ENCODE data around the gene VWA2.
"Not testable (repeated sequence)": the region's sequence is repeated elsewhere in the genome, so short reads cannot be mapped to it uniquely, and the experiment has no call there.

VWA2 gene

DNA sequence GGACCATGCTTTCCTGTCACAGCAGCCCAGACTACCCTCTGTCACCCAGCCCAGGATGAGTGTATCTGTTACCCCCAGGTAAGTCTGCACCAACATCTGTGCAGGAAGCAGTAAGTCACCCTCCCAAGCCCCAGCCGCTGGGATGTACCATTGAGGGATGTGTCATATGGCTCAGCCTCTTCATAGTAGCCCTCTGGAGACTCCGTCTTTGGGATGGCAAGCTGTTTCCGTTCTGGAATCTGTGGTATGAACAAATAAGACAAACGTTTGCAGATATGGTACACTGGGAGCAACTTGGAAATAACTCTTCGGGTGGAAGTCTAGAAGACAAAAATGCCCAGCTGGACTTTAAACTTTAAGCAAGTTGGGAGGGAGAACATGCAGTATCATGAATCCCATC is 84.0 kb downstream of the VWA2 start:
- no peak for DNase-seq

DNA sequence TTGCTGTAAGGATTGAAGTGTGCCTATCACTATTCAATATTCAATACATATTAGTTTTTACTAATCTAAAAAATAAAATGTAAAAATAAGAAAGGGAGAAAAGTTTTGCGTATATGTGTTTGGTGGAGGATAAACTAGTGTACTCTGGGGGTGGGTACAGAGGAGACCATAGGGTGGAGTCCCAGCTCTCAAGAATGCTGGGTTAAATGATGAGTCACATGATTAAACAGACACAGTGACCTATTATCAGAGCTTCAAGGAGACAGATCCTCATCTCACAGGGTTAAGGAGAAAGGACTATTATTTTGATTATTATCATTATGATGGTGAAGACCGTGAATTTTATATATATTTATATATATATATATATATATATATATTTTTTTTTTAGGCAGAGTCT is 87.7 kb downstream of the VWA2 start:
- DNase-seq = no peak

DNA sequence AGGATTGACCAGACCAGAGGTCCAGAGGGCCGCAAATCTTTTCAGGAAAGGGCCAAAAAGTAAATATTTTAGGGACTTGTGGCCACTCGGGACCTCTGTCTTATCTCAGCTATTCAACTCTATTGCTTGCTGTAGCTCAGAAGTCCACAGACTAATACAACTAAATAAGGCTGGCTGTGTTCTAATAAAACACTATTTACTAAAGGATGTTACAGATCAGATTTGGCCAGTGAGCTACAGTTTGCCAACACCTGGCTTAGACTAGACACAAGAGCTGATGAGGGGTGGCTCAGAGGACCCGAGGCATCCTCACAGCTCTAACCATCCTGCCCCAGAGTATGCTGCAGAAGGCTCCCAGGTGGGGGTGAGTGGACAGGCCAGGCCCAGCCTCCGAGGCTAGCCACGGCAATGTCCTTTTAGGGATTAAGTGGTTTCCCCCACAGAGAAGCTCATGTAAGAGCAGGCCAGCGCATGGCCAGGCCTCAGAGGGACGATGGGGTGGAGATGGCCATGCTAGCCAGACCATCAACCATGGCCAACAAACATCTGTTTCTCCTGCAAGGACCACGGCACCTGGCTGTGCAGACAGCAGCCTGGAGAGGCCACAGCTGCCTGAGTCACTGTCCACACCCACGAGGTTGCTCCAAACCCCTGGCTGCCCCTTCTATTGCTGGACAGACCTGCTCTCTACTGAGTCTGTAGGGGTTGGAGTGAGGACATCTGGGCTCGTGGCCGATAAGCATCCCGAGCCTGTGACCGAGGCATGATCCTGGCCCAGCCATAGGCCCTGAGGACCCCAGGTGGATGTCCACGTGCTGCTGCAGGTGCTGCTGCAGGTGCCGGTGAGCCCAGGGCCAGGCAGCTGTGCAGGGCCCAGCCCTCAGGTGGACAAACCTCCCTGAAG is 88.7 kb downstream of the VWA2 start:
- DNase-seq = no peak

DNA sequence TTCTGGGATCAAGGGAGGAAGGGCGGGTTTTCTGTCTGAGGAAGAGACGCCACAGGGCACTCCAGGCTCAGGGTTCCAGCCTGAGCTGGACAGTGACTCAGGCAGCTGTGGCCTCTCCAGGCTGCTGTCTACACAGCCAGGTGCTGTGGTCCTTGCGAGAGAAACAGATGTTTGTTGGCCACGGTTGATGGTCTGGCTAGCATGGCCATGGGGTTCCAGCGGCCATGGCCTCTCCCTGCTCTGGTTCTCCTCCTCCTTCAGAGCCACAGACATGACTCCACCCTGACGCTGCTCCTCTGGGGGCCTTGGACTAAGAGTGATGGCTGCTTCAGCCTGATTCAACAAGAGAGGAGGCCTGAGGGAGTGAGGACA is 89.4 kb downstream of the VWA2 start:
- DNase-seq = no peak

DNA sequence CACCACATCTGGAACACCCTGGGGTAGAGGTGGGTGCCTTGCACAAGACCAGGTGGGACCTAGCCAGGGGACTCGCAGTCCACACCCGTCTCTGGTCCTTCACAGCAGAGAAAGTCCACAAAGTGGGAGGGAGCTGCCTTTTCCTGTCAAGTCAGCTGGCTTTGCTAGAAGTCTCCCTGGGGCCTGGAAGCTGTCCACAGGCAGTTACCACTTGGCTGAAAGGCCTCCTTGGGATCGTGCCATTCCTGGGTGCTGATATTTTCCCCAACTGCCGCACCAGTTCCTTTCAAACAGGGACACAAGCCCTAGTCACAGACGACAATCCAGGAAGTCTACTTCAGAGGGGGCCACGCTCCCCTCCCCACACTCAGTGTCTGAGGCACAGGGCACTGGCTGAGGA is 89.8 kb downstream of the VWA2 start:
- no peak for DNase-seq

DNA sequence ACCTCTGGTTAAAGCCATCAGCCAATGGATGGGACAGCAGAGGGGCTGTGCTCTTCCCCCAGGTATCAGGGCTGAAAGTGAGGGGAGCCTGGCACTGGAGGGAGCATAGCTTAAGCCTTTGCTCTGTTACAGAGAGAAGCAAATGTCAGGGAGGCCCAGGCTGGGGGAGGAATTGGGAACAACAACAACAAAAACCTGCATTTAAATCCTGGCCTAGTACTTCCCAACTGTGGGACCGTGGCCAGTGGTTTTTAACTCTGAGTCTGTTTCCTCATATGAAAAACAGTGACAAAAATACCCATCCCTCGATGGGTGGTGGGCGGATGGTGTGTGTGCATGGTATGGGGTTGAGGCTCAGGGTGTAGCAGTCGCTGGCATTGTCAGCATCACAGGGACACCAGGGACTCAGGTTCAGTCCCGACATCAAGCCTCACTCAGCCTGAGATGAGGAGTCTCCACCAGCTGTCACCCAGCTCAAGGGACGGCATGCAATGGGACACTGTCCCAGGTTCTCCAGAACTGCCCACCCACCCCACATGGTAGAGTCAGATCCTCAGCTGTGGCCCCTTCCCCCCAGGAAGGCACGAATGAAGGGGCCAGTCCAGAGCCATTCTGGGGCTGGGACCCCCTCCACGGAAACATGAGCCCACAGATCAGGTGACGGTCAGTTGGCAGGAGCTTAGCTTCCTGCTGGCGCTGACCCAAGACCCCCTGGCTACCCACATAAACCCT is 90.7 kb downstream of the VWA2 start:
- DNase-seq = no peak

DNA sequence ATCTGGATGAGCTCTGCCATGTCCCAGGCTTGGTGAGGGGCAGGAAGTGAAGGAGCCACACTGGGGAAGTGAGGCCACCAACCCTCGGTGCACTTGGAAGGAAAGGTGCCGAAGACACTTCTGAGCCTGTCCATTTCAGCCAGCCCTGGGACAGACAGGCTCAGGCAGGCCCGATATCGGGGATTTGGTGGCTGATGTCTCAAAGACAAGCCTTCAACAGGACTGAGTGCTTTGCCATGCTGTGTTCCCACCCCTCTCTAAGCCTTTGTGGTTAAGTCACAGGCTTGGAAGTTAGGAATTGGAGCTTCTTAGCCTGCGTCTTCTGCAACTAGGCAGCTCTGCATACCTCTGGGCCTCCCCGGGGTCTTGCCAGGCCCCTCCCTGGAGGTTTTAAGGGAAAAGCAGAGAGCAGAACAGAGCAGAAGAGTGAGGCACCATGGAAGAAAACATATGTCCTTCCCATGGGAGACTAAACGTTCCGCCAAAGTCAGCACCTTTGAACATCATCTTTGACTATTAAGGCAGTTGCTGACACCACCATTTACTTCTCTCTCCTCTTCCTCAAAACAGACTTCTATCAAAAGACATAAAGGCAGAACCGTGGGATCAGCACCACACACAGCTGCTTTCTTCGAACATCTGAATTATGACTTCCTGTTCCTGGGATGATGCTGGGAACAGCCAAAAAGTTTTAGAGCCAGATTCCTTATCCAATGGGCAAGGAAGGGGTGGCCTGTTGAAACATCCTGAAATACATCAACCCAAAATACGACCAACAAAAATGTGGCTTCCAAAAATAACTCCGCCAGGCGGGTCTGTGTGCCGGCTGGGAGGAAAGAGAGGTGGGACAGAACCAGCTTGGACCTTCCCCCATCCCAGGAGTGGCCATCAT is 93.5 kb downstream of the VWA2 start:
- DNase-seq = no peak

DNA sequence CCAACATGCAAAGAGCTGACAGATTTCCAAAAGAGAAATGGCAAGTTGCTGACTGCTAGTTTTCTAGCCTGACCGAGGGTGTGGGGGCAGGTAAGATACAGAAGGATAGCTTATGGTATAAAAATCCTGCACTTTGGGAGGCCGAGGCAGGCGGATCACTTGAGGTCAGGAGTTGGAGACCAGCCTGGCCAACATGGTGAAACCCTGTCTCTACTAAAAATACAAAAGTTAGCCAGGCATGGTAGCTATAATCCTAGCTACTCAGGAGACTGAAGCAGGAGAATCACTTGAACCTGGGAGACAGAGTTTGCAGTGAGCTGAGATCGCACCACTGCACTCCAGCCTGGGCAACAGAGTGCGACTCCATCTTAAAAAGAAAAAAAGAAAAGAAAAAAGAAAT is 94.4 kb downstream of the VWA2 start:
- DNase-seq = not testable (repeated sequence)

DNA sequence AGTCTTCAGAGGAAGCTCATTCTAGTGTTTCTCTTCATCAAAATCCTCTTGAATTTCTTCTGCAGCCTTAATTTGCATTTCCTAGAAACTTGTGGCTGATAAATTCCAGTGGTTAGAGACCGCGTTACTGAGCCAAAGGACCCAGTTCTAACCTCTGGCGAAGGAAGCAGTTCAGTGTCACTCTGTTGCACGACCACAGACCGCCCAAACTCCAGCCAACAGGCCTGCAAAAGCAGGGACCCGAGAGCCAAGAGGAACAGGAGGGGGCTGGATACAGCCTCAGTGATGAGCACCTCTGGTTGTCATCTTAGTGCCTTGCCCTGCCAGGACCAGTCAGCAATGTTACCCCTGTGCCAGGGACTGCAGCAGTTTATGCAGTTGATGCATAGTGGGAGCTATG is 95.2 kb downstream of the VWA2 start:
- no peak for DNase-seq

DNA sequence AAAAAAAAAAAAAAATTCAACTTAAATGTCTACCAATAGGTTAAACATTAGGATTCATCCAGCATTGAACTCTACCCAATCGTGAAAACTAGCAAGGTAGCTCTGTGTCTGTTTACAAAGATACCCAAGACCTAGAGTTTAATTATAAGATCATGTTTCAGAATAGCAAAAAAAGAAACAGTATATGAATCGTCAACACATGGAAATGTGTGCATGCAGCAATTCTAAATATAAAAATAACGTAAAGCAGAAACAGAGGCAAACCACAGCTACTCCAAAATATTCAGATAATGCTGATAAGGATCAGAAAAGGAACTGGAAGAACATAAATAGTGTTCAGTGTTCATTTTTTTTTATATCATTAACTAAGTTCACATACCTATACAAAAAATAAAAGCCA is 96.6 kb downstream of the VWA2 start:
- no peak for DNase-seq

DNA sequence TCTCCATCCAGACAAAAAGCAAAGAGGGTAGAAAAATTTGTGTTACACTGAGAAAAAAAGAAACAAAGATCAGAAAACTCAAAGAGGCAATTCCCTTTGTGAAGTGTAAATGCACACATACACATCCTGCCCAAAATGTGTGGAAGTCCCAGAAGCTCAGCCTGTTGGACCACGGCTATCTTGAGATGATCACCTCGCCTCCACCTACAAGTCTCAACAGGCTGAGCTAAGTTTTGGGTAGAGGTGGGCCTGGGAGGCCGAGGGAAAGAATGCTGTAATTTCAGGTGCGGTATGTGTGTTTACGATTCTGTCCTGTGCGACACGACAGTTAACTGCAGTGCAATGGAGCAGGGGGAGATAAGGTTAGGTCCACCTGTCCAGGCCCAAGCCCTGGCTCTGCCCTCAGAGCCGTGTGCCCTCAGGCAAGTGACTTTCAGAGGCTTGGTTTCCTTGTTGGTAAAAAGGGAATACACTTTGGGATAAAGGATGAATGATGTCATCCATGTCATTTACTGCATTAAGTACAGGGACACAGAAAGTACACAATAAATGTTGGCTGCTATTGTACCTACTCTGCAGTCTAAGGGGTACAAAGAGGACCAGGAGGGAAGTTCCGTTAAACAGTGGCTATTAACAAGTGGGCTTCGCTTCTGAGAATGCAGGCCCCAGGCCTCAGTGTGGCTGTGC is 97.9 kb downstream of the VWA2 start:
- DNase-seq = no peak

DNA sequence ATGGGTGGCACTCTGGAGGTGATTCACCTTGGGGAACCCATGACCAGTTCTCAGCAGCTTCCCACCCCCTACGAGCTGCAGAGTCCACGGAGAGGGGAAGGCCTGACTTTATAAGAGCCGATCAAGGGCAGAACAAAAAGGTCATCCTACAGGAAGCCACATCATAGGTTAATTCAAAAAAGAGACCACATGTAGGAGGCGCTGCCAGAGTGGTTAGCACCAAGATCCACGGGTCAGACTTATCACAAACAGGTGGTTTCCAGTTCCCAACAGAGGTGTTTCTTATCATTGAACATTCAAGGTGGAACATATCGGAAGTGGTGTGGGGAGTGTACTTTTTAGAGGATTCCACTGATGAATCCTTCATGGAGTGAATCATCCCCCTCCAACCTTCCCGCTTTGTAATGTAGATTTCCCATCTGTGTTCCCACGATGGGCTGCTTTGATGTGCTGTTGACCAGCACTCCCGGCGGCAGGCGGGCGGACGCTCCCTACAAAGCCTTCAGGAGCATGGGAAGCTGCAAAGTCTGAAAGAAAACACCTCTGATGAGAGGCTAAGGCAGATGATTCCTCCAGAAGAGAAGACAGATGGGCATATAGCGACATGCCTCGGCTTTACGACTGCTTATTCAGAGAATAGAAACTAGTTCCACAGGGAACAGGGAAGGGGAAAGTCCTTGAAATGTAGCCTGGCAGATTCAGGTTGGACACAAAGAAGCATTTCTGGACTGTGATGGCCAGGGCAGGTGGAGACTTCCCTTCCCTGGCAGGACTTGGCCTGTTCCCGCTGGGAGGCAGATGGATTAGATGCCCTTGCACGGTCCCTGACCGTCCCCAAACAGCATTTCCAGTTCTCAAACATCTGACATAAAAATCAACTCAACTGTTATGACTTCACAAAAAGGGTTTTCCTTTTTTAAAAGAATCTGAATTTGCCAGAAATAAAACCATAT is 98.7 kb downstream of the VWA2 start:
- DNase-seq = peak; percentile 18

DNA sequence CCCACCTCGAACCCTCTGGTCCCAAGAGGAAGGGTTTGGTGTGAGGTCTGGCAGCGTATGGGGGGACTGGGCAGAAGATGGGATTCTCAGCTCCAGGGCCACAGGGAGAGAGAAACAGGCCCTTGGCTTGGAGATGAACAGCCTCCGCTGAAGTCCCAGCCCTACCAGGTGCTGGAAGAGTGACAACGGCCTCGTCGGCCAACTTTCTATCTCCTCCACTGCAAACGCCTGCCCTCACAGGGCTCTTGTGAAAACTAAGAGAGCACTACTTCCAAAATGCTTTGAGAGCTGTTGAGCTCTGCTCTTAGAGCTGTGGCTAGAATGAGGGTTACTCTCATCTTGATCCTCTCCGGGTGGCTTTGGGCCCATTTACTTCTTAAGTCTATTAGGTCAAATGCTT is 101.8 kb downstream of the VWA2 start:
- no peak for DNase-seq
